HCT116 (cell line): ENCODE results near the gene PLD4. TPM values are rescaled to one million over a fixed set of nuclear protein-coding genes. Genes with fewer than 3 reads are reported as not detected.
A peak's percentile ranks its signal among the peaks of the same experiment; 100 is the strongest.

Experiments used
- ATAC-seq: fragments of 200-7000 bp; cut with Tn5 transposase; 2 replicates; pipeline ENCODE4 v1.9.1; 2020; ENCODE audit warnings: mild to moderate bottlenecking, moderate library complexity
- BruUV-seq: library from RNA; stranded (reverse); fragments of 400-500 nt; replicated peaks from 2 replicates; lab custom pipeline; 2021; lab: Mats Ljungman, UMichigan
- CTCF ChIA-PET: fragments of 300-600 bp; sonication (Branson Sonifier 250); formaldehyde crosslinking; loops from one replicate; lab custom pipeline; 2021; ENCODE audit warnings: antibody characterized with exemption; lab: Charles Lee
- POLR2A ChIA-PET: fragments of 300-600, 350-600 bp; sonication (Branson Sonifier 250); formaldehyde crosslinking; loops from one replicate; lab custom pipeline; 2021; ENCODE audit warnings: antibody characterized with exemption; lab: Charles Lee
- RAD21 ChIA-PET, 2 experiments: fragments of 300-600 bp; sonication (Branson Sonifier 250); formaldehyde crosslinking; loops; one replicate each; lab custom pipeline; 2023; ENCODE audit warnings: low total read pairs in 2 of 2; ENCODE audit not compliant: uncharacterized antibody in 2 of 2, unreplicated experiment in 2 of 2, low non-redundant PET in 1 of 2; lab: Charles Lee
- DNase-seq: peaks from one replicate; pipeline ENCODE4 v3.0.0-alpha.2; 2010; ENCODE audit warnings: low read depth, low spot score
- H2AFZ ChIP-seq: fragments of 200-600 bp; shearing (Covaris generic), sonication (generic); 2 replicates; pipeline ENCODE4 v1.6.1; 2017; ENCODE audit warnings: low read depth, mixed run types, mixed read lengths, antibody characterized with exemption, low read length; ENCODE audit not compliant: poor library complexity, severe bottlenecking
- H3K27ac ChIP-seq: 2 replicates; pipeline ENCODE4 v1.5.1; 2012; ENCODE audit warnings: low read depth, low read length
- H3K27me3 ChIP-seq: fragments of 200-600 bp; sonication (generic); 2 replicates; pipeline ENCODE4 v1.6.1; 2016; ENCODE audit warnings: mixed run types, low read length, mixed read lengths; ENCODE audit not compliant: insufficient read depth
- H3K36me3 ChIP-seq, 2 experiments: fragments of 200-500 bp in 1 of 2; fragments of 200-600 bp in 1 of 2; sonication (Bioruptor generic) in 1 of 2; sonication (generic) in 1 of 2; 2 replicates each; pipeline versions ENCODE4 v1.5.1 to v1.6.1; 2014 to 2016; ENCODE audit warnings: low read length in 2 of 2, inconsistent platforms in 1 of 2, mixed read lengths in 1 of 2, mixed run types in 1 of 2; ENCODE audit not compliant: insufficient read depth in 2 of 2, control insufficient read depth in 1 of 2
- H3K4me1 ChIP-seq, 2 experiments: fragments of 200-600 bp in 1 of 2; sonication (generic) in 1 of 2; 2 replicates each; pipeline versions ENCODE4 v1.5.1 to v1.6.1; 2012 to 2017; ENCODE audit warnings: low read length in 2 of 2, inconsistent platforms in 1 of 2, mild to moderate bottlenecking in 1 of 2, mixed read lengths in 1 of 2, mixed run types in 1 of 2, moderate library complexity in 1 of 2; ENCODE audit not compliant: insufficient read depth in 2 of 2, control insufficient read depth in 1 of 2
- H3K4me2 ChIP-seq: fragments of 200-600 bp; sonication (generic); 2 replicates; pipeline ENCODE4 v1.6.1; 2017; ENCODE audit warnings: mixed run types, low read length, mixed read lengths
- H3K4me3 ChIP-seq, 2 experiments: fragments of 200-600 bp in 1 of 2; sonication (generic) in 1 of 2; replicated peaks in 1 of 2; 2 replicates each; pipeline ENCODE4 v1.5.1; 2011 to 2016; ENCODE audit warnings: low read length in 2 of 2, control low read depth in 1 of 2, low read depth in 1 of 2, mild to moderate bottlenecking in 1 of 2, mixed read lengths in 1 of 2, mixed run types in 1 of 2
- H3K79me2 ChIP-seq: fragments of 200-600 bp; sonication (generic); 2 replicates; pipeline ENCODE4 v1.6.1; 2017; ENCODE audit warnings: mild to moderate bottlenecking, mixed run types, low read length, moderate library complexity, mixed read lengths; ENCODE audit not compliant: insufficient read depth
- H3K9ac ChIP-seq: fragments of 200-600 bp; sonication (generic); 2 replicates; pipeline ENCODE4 v1.6.1; 2016; ENCODE audit warnings: low read length, mixed read lengths
- H3K9me2 ChIP-seq: fragments of 200-600 bp; sonication (generic), shearing (Covaris generic); 2 replicates; pipeline ENCODE4 v1.6.1; 2017; ENCODE audit warnings: mixed run types, mild to moderate bottlenecking, moderate library complexity; ENCODE audit not compliant: insufficient read depth
- H3K9me3 ChIP-seq, 2 experiments: fragments of 200-500 bp in 1 of 2; fragments of 200-600 bp in 1 of 2; sonication (Bioruptor generic) in 1 of 2; sonication (generic) in 1 of 2; 2 replicates each; pipeline ENCODE4 v1.6.1; 2014 to 2017; ENCODE audit warnings: low read length in 2 of 2, mixed read lengths in 2 of 2, inconsistent platforms in 1 of 2, low read depth in 1 of 2, mild to moderate bottlenecking in 1 of 2, mixed run types in 1 of 2, moderate library complexity in 1 of 2; ENCODE audit not compliant: control insufficient read depth in 1 of 2, insufficient read depth in 1 of 2
- H4K20me1 ChIP-seq: fragments of 200-600 bp; sonication (generic), shearing (Covaris generic); 2 replicates; pipeline ENCODE4 v1.6.1; 2017; ENCODE audit warnings: mixed run types, mild to moderate bottlenecking, moderate library complexity; ENCODE audit not compliant: insufficient read depth
- CEBPB ChIP-seq: IDR thresholded peaks from 2 replicates; pipeline ENCODE4 v1.6.1; 2012; ENCODE audit warnings: low read depth
- EGR1 ChIP-seq: IDR thresholded peaks from 2 replicates; pipeline ENCODE4 v1.6.1; 2012; ENCODE audit warnings: low read depth
- ELF1 ChIP-seq: IDR thresholded peaks from 2 replicates; pipeline ENCODE4 v1.6.1; 2012; ENCODE audit warnings: low read depth, borderline replicate concordance
- EZH2phosphoT487 ChIP-seq: fragments of 200-600 bp; IDR thresholded peaks from 2 replicates; pipeline ENCODE4 v1.6.1; 2018; ENCODE audit warnings: antibody characterized with exemption, borderline replicate concordance
- FOSL1 ChIP-seq: IDR thresholded peaks from 2 replicates; pipeline ENCODE4 v1.6.1; 2012; ENCODE audit warnings: low read depth
- JUND ChIP-seq: IDR thresholded peaks from 2 replicates; pipeline ENCODE4 v1.6.1; 2012
- MAX ChIP-seq: IDR thresholded peaks from 2 replicates; pipeline ENCODE4 v1.6.1; 2012
- POLR2A ChIP-seq: IDR thresholded peaks from 2 replicates; pipeline ENCODE4 v1.7.0; 2011; ENCODE audit warnings: borderline replicate concordance; ENCODE audit not compliant: insufficient read depth, insufficient read length; ENCODE audit errors: extremely low read depth
- POLR2AphosphoS5 ChIP-seq: IDR thresholded peaks from 2 replicates; pipeline ENCODE4 v1.6.1; 2011; ENCODE audit warnings: mild to moderate bottlenecking, low read depth, low read length, moderate library complexity
- YY1 ChIP-seq: IDR thresholded peaks from 2 replicates; pipeline ENCODE4 v1.6.1; 2011; ENCODE audit warnings: low read length, low read depth, moderate library complexity, mild to moderate bottlenecking; ENCODE audit not compliant: insufficient replicate concordance; ENCODE audit errors: extremely low read depth
- ZFX ChIP-seq: fragments of 450-650 bp; IDR thresholded peaks from 2 replicates; pipeline ENCODE4 v1.6.1; 2017
- ZNF274 ChIP-seq: fragments of 200-500 bp; sonication (Bioruptor generic); IDR thresholded peaks from 2 replicates; pipeline ENCODE4 v1.6.1; 2014; ENCODE audit warnings: mild to moderate bottlenecking, low read depth, low read length, inconsistent platforms
- intact Hi-C: fragments of 100-400 bp; cut with micrococcal nuclease; formaldehyde crosslinking; loops from 2 replicates; pipeline ENCODE4 v1.10.0; 2022
- total RNA-seq: library from RNA; stranded (reverse); gene quantifications from one replicate; pipeline ENCODE4 v1.2.1, GENCODE V29; 2021; ENCODE audit not compliant: unreplicated experiment

The PLD4 gene
- total RNA-seq, 1 experiment from 2014 or later, result 0.12 TPM

- H3K9ac ChIP-seq, result no peak overlapping the region
- no peaks in the 10 kb centered on the region for H4K20me1 ChIP-seq
- H3K79me2 ChIP-seq, result no peaks in the 10 kb centered on the region
- H3K27me3 ChIP-seq, result no peaks in the 10 kb centered on the region
- no peak overlapping the region for H3K27ac ChIP-seq
- no peak overlapping the region for H3K4me3 ChIP-seq
- H3K9me3 ChIP-seq, result peaks cover 0 to 8% of the 10 kb centered on the region in 2 experiments; a peak in 1 of 4 replicates
- H3K4me1 ChIP-seq, result no peaks in the 10 kb centered on the region
- no peak overlapping the region for H2AFZ ChIP-seq
- H3K4me2 ChIP-seq, result no peak overlapping the region
- POLR2A ChIA-PET, result no interaction called here
- intact Hi-C loops, result no loop called here
- ATAC-seq, result no peak
- H3K9me2 ChIP-seq, result no peaks in the 10 kb centered on the region
- RAD21 ChIA-PET, result no interaction called here
- TF ChIP-seq ZNF274 (no peak), ZFX (no peak), POLR2AphosphoS5 (no peak), MAX (no peak), ELF1 (no peak)
- BruUV-seq, result no TSS peak
- CTCF ChIA-PET, result no interaction called here
- no peaks in the 10 kb centered on the region for H3K36me3 ChIP-seq
- DNase-seq, result no peak
Observed at GRCh38 chr14:104925855-104926609, 1.4 kb downstream of the PLD4 start.

- Histone ChIP-seq H3K9me2 (no peaks in the 10 kb centered on the region), H3K79me2 (no peaks in the 10 kb centered on the region), H3K4me2 (no peak overlapping the region), H3K4me3 (no peak overlapping the region), H3K9me3 (peaks cover 0 to 8% of the 10 kb centered on the region in 2 experiments; a peak in 1 of 4 replicates), H3K36me3 (no peaks in the 10 kb centered on the region), H3K27me3 (no peaks in the 10 kb centered on the region), H3K9ac (no peak overlapping the region), H3K4me1 (no peaks in the 10 kb centered on the region), H3K27ac (no peak overlapping the region), H4K20me1 (no peaks in the 10 kb centered on the region), H2AFZ (no peak overlapping the region)
- ATAC-seq (peak; percentile 41), DNase-seq (no peak)
- TF ChIP-seq CEBPB (no peak), FOSL1 (no peak), EZH2phosphoT487 (no peak), ZFX (no peak), EGR1 (no peak), YY1 (no peak), JUND (no peak), POLR2A (no peak)
- POLR2A ChIA-PET, result no interaction called here
- BruUV-seq, result no TSS peak
- CTCF ChIA-PET, result no interaction called here
- RAD21 ChIA-PET, result no interaction called here
- intact Hi-C loops, result no loop called here
Observed at GRCh38 chr14:104926619-104927431, 2.1 kb downstream of the PLD4 start.
